PC-9 (cell line): ENCODE results near the gene ENDOV. TPM values are rescaled to one million over a fixed set of nuclear protein-coding genes. Genes with fewer than 3 reads are reported as not detected.

Experiments
- BruUV-seq: library from RNA; stranded (reverse); fragments of 400-500 nt; replicated peaks from 2 replicates; lab custom pipeline; 2021; lab: Mats Ljungman, UMichigan
- CTCF ChIA-PET: fragments of 300-600 bp; sonication (Branson Sonifier 250); formaldehyde crosslinking; loops from one replicate; lab custom pipeline; 2022; ENCODE audit warnings: antibody characterized with exemption; lab: Charles Lee
- POLR2A ChIA-PET: fragments of 300-600 bp; sonication (Branson Sonifier 250); formaldehyde crosslinking; loops from one replicate; lab custom pipeline; 2022; ENCODE audit warnings: antibody characterized with exemption; ENCODE audit not compliant: unreplicated experiment; lab: Charles Lee
- DNase-seq, 2 experiments: peaks; one replicate each; pipeline versions ENCODE4 v3.0.0 to v3.0.0-alpha.2; 2015 to 2022; ENCODE audit warnings: mixed read lengths in 1 of 2
- H2AFZ ChIP-seq: fragments of 200-600 bp; sonication (generic); 2 replicates; pipeline ENCODE4 v1.8.1; 2017; ENCODE audit warnings: antibody characterized with exemption
- H3F3A ChIP-seq: fragments of 200-600 bp; sonication (generic); 2 replicates; pipeline ENCODE4 v1.8.1; 2017; ENCODE audit warnings: antibody characterized with exemption, mild to moderate bottlenecking, low read depth; ENCODE audit not compliant: insufficient read depth
- H3K27ac ChIP-seq: fragments of 200-600 bp; sonication (generic); 2 replicates; pipeline ENCODE4 v1.6.1; 2016; ENCODE audit warnings: mixed run types
- H3K27me3 ChIP-seq: fragments of 200-600 bp; sonication (generic); 2 replicates; pipeline ENCODE4 v1.6.1; 2016; ENCODE audit warnings: low read depth, mixed run types; ENCODE audit not compliant: insufficient read depth
- H3K36me3 ChIP-seq: fragments of 200-600 bp; sonication (generic); 2 replicates; pipeline ENCODE4 v1.6.1; 2016; ENCODE audit warnings: low read depth, mixed run types
- H3K4me1 ChIP-seq: fragments of 200-600 bp; sonication (generic); replicated peaks from 2 replicates; pipeline ENCODE4 v1.6.1; 2016; ENCODE audit warnings: mixed run types; ENCODE audit not compliant: insufficient read depth
- H3K4me2 ChIP-seq: fragments of 200-600 bp; sonication (generic); 2 replicates; pipeline ENCODE4 v1.6.1; 2017; ENCODE audit warnings: mixed run types
- H3K4me3 ChIP-seq: fragments of 200-600 bp; sonication (generic); 2 replicates; pipeline ENCODE4 v1.6.1; 2016; ENCODE audit warnings: mixed run types
- H3K79me2 ChIP-seq: fragments of 200-600 bp; sonication (generic); 2 replicates; pipeline ENCODE4 v1.6.1; 2017; ENCODE audit warnings: low read depth, mixed run types
- H3K9me2 ChIP-seq: fragments of 200-600 bp; sonication (generic); 2 replicates; pipeline ENCODE4 v1.8.1; 2017; ENCODE audit warnings: mild to moderate bottlenecking; ENCODE audit not compliant: insufficient read depth
- H3K9me3 ChIP-seq: fragments of 200-600 bp; sonication (generic); 2 replicates; pipeline ENCODE4 v1.8.1; 2016; ENCODE audit warnings: low read depth; ENCODE audit not compliant: insufficient read depth
- H4K20me1 ChIP-seq: fragments of 200-600 bp; sonication (generic); 2 replicates; pipeline ENCODE4 v1.8.1; 2017; ENCODE audit not compliant: insufficient read depth
- EZH2 ChIP-seq: fragments of 200-600 bp; sonication (generic); IDR thresholded peaks from 2 replicates; pipeline ENCODE4 v1.8.0; 2017; ENCODE audit warnings: antibody characterized with exemption, low read depth
- intact Hi-C: fragments of 100-400 bp; cut with micrococcal nuclease; formaldehyde crosslinking; loops from one replicate; pipeline ENCODE4 v1.10.0; 2022; ENCODE audit not compliant: unreplicated experiment
- total RNA-seq: library from RNA; stranded (reverse); gene quantifications from 2 replicates; pipeline ENCODE4 v1.2.3, GENCODE V29; 2021
- TF ChIP-seq, protein P1 (sequence below): fragments of 200-600 bp; sonication (generic); conservative IDR thresholded peaks from 2 replicates; pipeline ENCODE4 v1.6.1; 2017; ENCODE audit warnings: mixed run types, antibody characterized with exemption, mild to moderate bottlenecking, moderate library complexity

Gene ENDOV
- total RNA-seq, 1 experiment from 2014 or later, result 50.3 TPM

DNA sequence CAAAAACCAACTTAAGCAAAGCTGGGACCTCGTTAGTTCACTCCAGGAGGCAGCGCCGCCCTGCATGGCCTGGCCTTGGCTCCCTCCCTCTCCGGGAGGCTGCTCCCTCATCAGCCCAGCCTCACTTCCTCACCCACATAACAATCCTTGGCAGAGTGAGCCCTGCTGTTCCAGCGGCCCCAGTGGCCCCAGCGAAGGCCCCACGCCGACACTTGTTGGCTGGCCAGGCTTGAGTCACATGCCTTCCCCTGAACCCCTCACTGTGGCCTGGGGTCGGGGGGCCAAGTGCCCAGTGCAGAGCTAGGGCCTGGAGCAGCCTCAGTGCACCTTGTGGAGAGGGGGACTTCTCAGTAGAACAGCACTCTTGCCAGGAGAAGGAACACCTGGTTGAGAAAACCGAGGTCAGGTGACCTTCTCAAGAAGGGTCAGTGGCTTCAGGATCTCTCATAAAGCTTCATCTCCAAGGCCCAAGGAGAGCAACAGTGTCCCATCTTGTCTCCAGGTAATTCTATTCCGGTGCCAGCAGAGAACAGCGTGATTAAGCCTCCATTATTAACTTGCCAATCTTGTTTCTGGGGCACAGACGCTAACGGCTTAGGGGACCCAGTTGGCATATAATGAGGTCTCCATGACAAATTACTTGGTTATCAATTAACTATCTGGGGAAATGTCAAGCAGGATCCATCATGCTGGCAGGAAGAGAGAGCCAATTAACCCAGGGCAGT lies 26.8 kb downstream of the ENDOV start:
- Histone ChIP-seq H3K36me3 (no peaks in the 10 kb centered on the region), H4K20me1 (no peaks in the 10 kb centered on the region), H3K79me2 (no peaks in the 10 kb centered on the region), H3F3A (no peaks in the 10 kb centered on the region), H3K4me2 (no peak overlapping the region), H3K27ac (no peak overlapping the region), H3K27me3 (peaks cover 6% of the 10 kb centered on the region; the same call in 1 of the 2 replicates), H3K4me1 (no peaks in the 10 kb centered on the region), H3K9me2 (no peaks in the 10 kb centered on the region), H3K4me3 (no peak overlapping the region), H2AFZ (no peak overlapping the region), H3K9me3 (no peaks in the 10 kb centered on the region)
- ChIA-PET POLR2A (no interaction called here), CTCF (no interaction called here)
- TF ChIP-seq, protein P1, sequence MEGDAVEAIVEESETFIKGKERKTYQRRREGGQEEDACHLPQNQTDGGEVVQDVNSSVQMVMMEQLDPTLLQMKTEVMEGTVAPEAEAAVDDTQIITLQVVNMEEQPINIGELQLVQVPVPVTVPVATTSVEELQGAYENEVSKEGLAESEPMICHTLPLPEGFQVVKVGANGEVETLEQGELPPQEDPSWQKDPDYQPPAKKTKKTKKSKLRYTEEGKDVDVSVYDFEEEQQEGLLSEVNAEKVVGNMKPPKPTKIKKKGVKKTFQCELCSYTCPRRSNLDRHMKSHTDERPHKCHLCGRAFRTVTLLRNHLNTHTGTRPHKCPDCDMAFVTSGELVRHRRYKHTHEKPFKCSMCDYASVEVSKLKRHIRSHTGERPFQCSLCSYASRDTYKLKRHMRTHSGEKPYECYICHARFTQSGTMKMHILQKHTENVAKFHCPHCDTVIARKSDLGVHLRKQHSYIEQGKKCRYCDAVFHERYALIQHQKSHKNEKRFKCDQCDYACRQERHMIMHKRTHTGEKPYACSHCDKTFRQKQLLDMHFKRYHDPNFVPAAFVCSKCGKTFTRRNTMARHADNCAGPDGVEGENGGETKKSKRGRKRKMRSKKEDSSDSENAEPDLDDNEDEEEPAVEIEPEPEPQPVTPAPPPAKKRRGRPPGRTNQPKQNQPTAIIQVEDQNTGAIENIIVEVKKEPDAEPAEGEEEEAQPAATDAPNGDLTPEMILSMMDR, result no peak
- no peak for TF ChIP-seq EZH2
- DNase-seq, result no peak
- no TSS peak for BruUV-seq
- intact Hi-C loops, result no loop called here

DNA sequence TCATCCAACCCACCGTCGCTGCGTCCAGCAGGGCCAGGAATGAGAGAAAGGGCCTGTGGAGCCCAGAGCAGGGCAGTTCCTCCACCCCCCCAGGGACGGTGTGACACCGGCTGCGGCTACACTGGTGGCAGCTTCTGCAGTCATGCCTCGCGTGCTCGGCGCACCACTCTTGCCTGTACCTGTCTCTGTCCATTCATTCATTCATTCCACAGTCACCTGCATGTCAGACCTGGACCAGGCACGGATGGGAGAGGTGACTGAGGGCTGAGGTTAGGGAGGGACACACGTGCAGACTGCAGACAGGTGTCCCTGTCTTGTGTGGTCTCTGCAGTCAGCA lies 27.3 kb downstream of the ENDOV start:
- Histone ChIP-seq H3K27me3 (peaks cover 6% of the 10 kb centered on the region; the same call in 1 of the 2 replicates), H3K4me3 (no peak overlapping the region), H3K4me1 (no peaks in the 10 kb centered on the region), H3K79me2 (no peaks in the 10 kb centered on the region), H3K9me3 (no peaks in the 10 kb centered on the region), H3K27ac (no peak overlapping the region), H3F3A (no peaks in the 10 kb centered on the region), H4K20me1 (no peaks in the 10 kb centered on the region), H2AFZ (no peak overlapping the region), H3K9me2 (no peaks in the 10 kb centered on the region), H3K4me2 (no peak overlapping the region), H3K36me3 (no peaks in the 10 kb centered on the region)
- no TSS peak for BruUV-seq
- ChIA-PET POLR2A (no interaction called here), CTCF (no interaction called here)
- no peak for DNase-seq
- intact Hi-C loops, result no loop called here
- TF ChIP-seq, protein P1, result no peak
- TF ChIP-seq EZH2, result no peak

DNA sequence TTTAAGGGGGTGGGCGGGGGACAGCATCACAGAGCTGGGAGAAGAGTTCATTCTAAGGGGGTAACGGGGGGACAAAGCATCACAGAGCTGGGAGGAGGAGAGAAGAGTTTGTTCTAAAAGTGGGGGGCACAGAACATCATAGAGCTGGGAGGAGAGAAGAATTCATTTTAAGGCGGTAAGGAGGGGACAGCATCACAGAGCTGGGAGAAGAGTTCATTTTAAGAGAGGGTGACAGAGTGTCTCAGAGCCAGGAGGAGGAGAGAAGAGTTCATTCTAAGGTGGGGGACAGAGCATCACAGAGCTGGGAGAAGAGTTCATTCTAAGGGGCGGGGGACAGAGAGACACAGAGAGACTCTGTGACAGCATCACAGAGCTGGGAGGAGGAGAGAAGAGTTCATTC lies 27.8 kb downstream of the ENDOV start:
- intact Hi-C loops, result no loop called here
- CTCF ChIA-PET, result no interaction called here
- DNase-seq, result no peak
- no peaks in the 10 kb centered on the region for H3K4me1 ChIP-seq
- no peaks in the 10 kb centered on the region for H3K9me2 ChIP-seq
- H4K20me1 ChIP-seq, result no peaks in the 10 kb centered on the region
- no TSS peak for BruUV-seq
- TF ChIP-seq, protein P1, result no peak
- TF ChIP-seq EZH2, result no peak
- H3K4me2 ChIP-seq, result no peak overlapping the region
- no peaks in the 10 kb centered on the region for H3K36me3 ChIP-seq
- no peak overlapping the region for H2AFZ ChIP-seq
- H3K9me3 ChIP-seq, result no peaks in the 10 kb centered on the region
- POLR2A ChIA-PET, result no interaction called here
- peaks cover 6% of the 10 kb centered on the region; the same call in 1 of the 2 replicates for H3K27me3 ChIP-seq
- H3K27ac ChIP-seq, result no peak overlapping the region
- H3K79me2 ChIP-seq, result no peaks in the 10 kb centered on the region
- no peak overlapping the region for H3K4me3 ChIP-seq
- no peaks in the 10 kb centered on the region for H3F3A ChIP-seq
